Gastroesophageal sphincter (tissue), 3 donors: ENCODE data around the gene ANKRD52.

Experiments
- EP300 ChIP-seq: sonication (generic); formaldehyde crosslinking; IDR thresholded peaks from one replicate; pipeline ENCODE4 v1.6.1; 2017; ENCODE audit warnings: antibody characterized with exemption, mild to moderate bottlenecking
- POLR2A ChIP-seq, 2 donors: fragments of 450-650 bp; IDR thresholded peaks; one replicate each; pipeline ENCODE4 v1.6.1; 2017; ENCODE audit warnings: antibody characterized with exemption in 2 of 2, mild to moderate bottlenecking in 2 of 2, moderate library complexity in 1 of 2
- POLR2AphosphoS5 ChIP-seq: sonication (generic); formaldehyde crosslinking; IDR thresholded peaks from one replicate; pipeline ENCODE4 v1.6.1; 2017; ENCODE audit warnings: antibody characterized with exemption
- TF ChIP-seq, protein P1 (sequence below), 4 experiments: fragments of 200-600 bp in 2 of 4; fragments of 450-650 bp in 2 of 4; sonication (generic) in 1 of 4; IDR thresholded peaks; one replicate each; pipeline ENCODE4 v1.5.1; 2017 to 2019; ENCODE audit warnings: antibody characterized with exemption in 4 of 4, mild to moderate bottlenecking in 2 of 4, moderate library complexity in 2 of 4

DNA sequence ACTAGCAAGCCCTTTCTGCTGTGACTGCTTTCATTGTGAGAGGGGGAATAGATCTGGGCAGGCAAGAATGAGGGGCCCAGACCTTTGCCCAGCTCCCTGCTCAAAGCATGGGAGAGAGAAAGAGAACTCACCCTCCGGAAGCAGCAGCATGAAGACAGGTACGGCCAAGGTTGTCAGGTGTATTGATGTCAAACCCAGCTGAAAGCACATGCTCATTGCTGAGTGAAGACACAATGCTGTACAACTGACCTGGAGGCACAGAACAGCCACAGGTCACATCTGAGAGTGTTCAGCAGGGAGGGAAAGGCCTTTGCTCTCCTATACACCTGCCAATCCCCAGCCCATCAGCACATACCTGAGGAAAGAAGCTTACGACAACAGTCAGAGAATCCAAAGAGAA lies 5.5 kb downstream of the ANKRD52 start:
- TF ChIP-seq, protein P1, sequence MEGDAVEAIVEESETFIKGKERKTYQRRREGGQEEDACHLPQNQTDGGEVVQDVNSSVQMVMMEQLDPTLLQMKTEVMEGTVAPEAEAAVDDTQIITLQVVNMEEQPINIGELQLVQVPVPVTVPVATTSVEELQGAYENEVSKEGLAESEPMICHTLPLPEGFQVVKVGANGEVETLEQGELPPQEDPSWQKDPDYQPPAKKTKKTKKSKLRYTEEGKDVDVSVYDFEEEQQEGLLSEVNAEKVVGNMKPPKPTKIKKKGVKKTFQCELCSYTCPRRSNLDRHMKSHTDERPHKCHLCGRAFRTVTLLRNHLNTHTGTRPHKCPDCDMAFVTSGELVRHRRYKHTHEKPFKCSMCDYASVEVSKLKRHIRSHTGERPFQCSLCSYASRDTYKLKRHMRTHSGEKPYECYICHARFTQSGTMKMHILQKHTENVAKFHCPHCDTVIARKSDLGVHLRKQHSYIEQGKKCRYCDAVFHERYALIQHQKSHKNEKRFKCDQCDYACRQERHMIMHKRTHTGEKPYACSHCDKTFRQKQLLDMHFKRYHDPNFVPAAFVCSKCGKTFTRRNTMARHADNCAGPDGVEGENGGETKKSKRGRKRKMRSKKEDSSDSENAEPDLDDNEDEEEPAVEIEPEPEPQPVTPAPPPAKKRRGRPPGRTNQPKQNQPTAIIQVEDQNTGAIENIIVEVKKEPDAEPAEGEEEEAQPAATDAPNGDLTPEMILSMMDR (IDR thresholded peaks at IDR 0.05) = no peak
- TF ChIP-seq POLR2A (IDR thresholded peaks at IDR 0.05) = no peak
- no peak for TF ChIP-seq POLR2AphosphoS5
- no peak for TF ChIP-seq EP300
